H9 (cell line): ENCODE results near the gene CLIC3. TPM values are rescaled to one million over a fixed set of nuclear protein-coding genes. Genes with fewer than 3 reads are reported as not detected.

Experiments
- DNase-seq: peaks from one replicate; pipeline ENCODE4 v3.0.0-alpha.2; 2017
- H2AFZ ChIP-seq: one replicate; pipeline ENCODE4 v1.6.1; 2013; ENCODE audit warnings: mild to moderate bottlenecking, low read length, control low read depth, moderate library complexity
- H2AK5ac ChIP-seq: 2 replicates; pipeline ENCODE4 v1.6.1; 2013; ENCODE audit warnings: low read length, control low read depth, mixed read lengths; ENCODE audit not compliant: insufficient read length
- H2BK120ac ChIP-seq: one replicate; pipeline ENCODE4 v1.6.1; 2013; ENCODE audit warnings: low read depth, mild to moderate bottlenecking, low read length, control low read depth, inconsistent platforms; ENCODE audit not compliant: poor library complexity, severe bottlenecking
- H2BK12ac ChIP-seq: 2 replicates; pipeline ENCODE4 v1.6.1; 2013; ENCODE audit warnings: low read length, control low read depth, mixed read lengths, low read depth; ENCODE audit not compliant: insufficient read length
- H2BK15ac ChIP-seq: 2 replicates; pipeline ENCODE4 v1.6.1; 2013; ENCODE audit warnings: low read depth, low read length, control low read depth
- H2BK20ac ChIP-seq: one replicate; pipeline ENCODE4 v1.6.1; 2013; ENCODE audit warnings: low read depth, mild to moderate bottlenecking, low read length, control low read depth, inconsistent platforms; ENCODE audit not compliant: poor library complexity, severe bottlenecking
- H2BK5ac ChIP-seq: 2 replicates; pipeline ENCODE4 v1.6.1; 2013; ENCODE audit warnings: low read length, control low read depth, mixed read lengths; ENCODE audit not compliant: insufficient read length
- H3K14ac ChIP-seq: 2 replicates; pipeline ENCODE4 v1.6.1; 2013; ENCODE audit warnings: low read length, control low read depth; ENCODE audit not compliant: insufficient read depth
- H3K18ac ChIP-seq: 2 replicates; pipeline ENCODE4 v1.6.1; 2013; ENCODE audit warnings: low read depth, mild to moderate bottlenecking, mixed read lengths, low read length, control low read depth; ENCODE audit not compliant: insufficient read length
- H3K23ac ChIP-seq: 2 replicates; pipeline ENCODE4 v1.6.1; 2013; ENCODE audit warnings: low read length, control low read depth, mixed read lengths, low read depth; ENCODE audit not compliant: insufficient read length
- H3K23me2 ChIP-seq: 2 replicates; pipeline ENCODE4 v1.6.1; 2013; ENCODE audit warnings: low read depth, mild to moderate bottlenecking, mixed read lengths, low read length, control low read depth; ENCODE audit not compliant: insufficient read length, poor library complexity, severe bottlenecking
- H3K27ac ChIP-seq: 2 replicates; pipeline ENCODE4 v1.5.1; 2013; ENCODE audit warnings: low read length, control low read depth, mixed read lengths, low read depth; ENCODE audit not compliant: insufficient read length
- H3K27me3 ChIP-seq: 2 replicates; pipeline ENCODE4 v1.6.1; 2013; ENCODE audit warnings: low read length, control low read depth, inconsistent platforms; ENCODE audit not compliant: insufficient read depth
- H3K4ac ChIP-seq: 2 replicates; pipeline ENCODE4 v1.6.1; 2013; ENCODE audit warnings: low read depth, mild to moderate bottlenecking, control low read depth, inconsistent platforms, low read length, moderate library complexity
- H3K4me1 ChIP-seq: 2 replicates; pipeline ENCODE4 v1.6.1; 2013; ENCODE audit warnings: low read length, control low read depth, inconsistent platforms; ENCODE audit not compliant: insufficient read depth
- H3K4me2 ChIP-seq: 2 replicates; pipeline ENCODE4 v1.6.1; 2013; ENCODE audit warnings: low read length, control low read depth, mixed read lengths; ENCODE audit not compliant: insufficient read length, insufficient read depth
- H3K56ac ChIP-seq: 2 replicates; pipeline ENCODE4 v1.6.1; 2013; ENCODE audit warnings: low read depth, mild to moderate bottlenecking, mixed read lengths, low read length, control low read depth; ENCODE audit not compliant: insufficient read length
- H3K79me1 ChIP-seq: 2 replicates; pipeline ENCODE4 v1.6.1; 2013; ENCODE audit warnings: low read depth, mild to moderate bottlenecking, moderate library complexity, low read length, control low read depth, inconsistent platforms; ENCODE audit not compliant: insufficient read depth, poor library complexity, severe bottlenecking
- H3K79me2 ChIP-seq: 2 replicates; pipeline ENCODE4 v1.6.1; 2013; ENCODE audit warnings: low read length, control low read depth, inconsistent platforms; ENCODE audit not compliant: insufficient read depth
- H3K9ac ChIP-seq: 2 replicates; pipeline ENCODE4 v1.6.1; 2013; ENCODE audit warnings: low read length, control low read depth, mixed read lengths; ENCODE audit not compliant: insufficient read length; ENCODE audit errors: extremely low read depth
- H3K9me3 ChIP-seq: one replicate; pipeline ENCODE4 v1.6.1; 2013; ENCODE audit warnings: low read depth, low read length, inconsistent platforms; ENCODE audit not compliant: control insufficient read depth
- H3T11ph ChIP-seq: one replicate; pipeline ENCODE4 v1.6.1; 2013; ENCODE audit warnings: mild to moderate bottlenecking, low read length, control low read depth, inconsistent platforms
- H4K20me1 ChIP-seq: one replicate; pipeline ENCODE4 v1.6.1; 2013; ENCODE audit not compliant: control insufficient read depth, insufficient read length, insufficient read depth
- H4K5ac ChIP-seq: 2 replicates; pipeline ENCODE4 v1.6.1; 2013; ENCODE audit warnings: low read depth, mild to moderate bottlenecking, mixed read lengths, low read length, control low read depth; ENCODE audit not compliant: insufficient read length
- H4K8ac ChIP-seq: replicated peaks from 2 replicates; pipeline ENCODE4 v1.6.1; 2013; ENCODE audit warnings: low read length, control low read depth, mixed read lengths, low read depth; ENCODE audit not compliant: insufficient read length
- H4K91ac ChIP-seq: 2 replicates; pipeline ENCODE4 v1.6.1; 2013; ENCODE audit warnings: low read depth, mild to moderate bottlenecking, moderate library complexity, mixed read lengths, low read length, control low read depth; ENCODE audit not compliant: insufficient read length
- H3K27ac Mint-ChIP-seq, 3 experiments: 2 replicates in 2 of 3; 3 replicates in 1 of 3; pipeline ENCODE4 v1.8.0; 2020 to 2021; ENCODE audit warnings: mixed read lengths in 3 of 3, mild to moderate bottlenecking in 1 of 3, moderate library complexity in 1 of 3
- H3K27me3 Mint-ChIP-seq: 2 replicates; pipeline ENCODE4 v1.8.0; 2021; ENCODE audit warnings: low read depth, mild to moderate bottlenecking, moderate library complexity, mixed read lengths
- H3K36me3 Mint-ChIP-seq, 3 experiments: 2 replicates in 2 of 3; 3 replicates in 1 of 3; pipeline ENCODE4 v1.8.0; 2020 to 2021; ENCODE audit warnings: low read depth in 3 of 3, mixed read lengths in 3 of 3; ENCODE audit not compliant: insufficient read depth in 1 of 3
- H3K4me1 Mint-ChIP-seq, 2 experiments: 2 replicates each; pipeline ENCODE4 v1.8.0; 2020; ENCODE audit warnings: mixed read lengths in 2 of 2
- H3K4me3 Mint-ChIP-seq, 2 experiments: 2 replicates in 1 of 2; 3 replicates in 1 of 2; pipeline ENCODE4 v1.8.0; 2020 to 2021; ENCODE audit warnings: mild to moderate bottlenecking in 2 of 2, mixed read lengths in 2 of 2, moderate library complexity in 1 of 2
- H3K9me3 Mint-ChIP-seq, 2 experiments: 2 replicates in 1 of 2; 3 replicates in 1 of 2; pipeline ENCODE4 v1.8.0; 2020; ENCODE audit warnings: mild to moderate bottlenecking in 2 of 2, mixed read lengths in 2 of 2, moderate library complexity in 1 of 2
- WGBS: extraction: QIAGEN DNeasy Blood & Tissue Kit; methylation state at CpG from one replicate; pipeline ENCODE4 v1.1.7; 2013; ENCODE audit warnings: missing lambda C conversion rate, low lambda C conversion rate, mixed read lengths; ENCODE audit not compliant: insufficient read length; ENCODE audit errors: extremely low coverage; 5-methylcytosine and 5-hydroxymethylcytosine counted together
- total RNA-seq: library from RNA; stranded (reverse); gene quantifications from 2 replicates; pipeline ENCODE4 v1.2.1, GENCODE V29; 2021
- TF ChIP-seq, protein P1 (sequence below): fragments of 200-600 bp; sonication (generic); conservative IDR thresholded peaks from 3 replicates; pipeline ENCODE4 v1.8.0; 2021; ENCODE audit warnings: antibody characterized with exemption, mild to moderate bottlenecking

The CLIC3 gene
- total RNA-seq, 1 experiment from 2014 or later: 0.31 TPM

DNA sequence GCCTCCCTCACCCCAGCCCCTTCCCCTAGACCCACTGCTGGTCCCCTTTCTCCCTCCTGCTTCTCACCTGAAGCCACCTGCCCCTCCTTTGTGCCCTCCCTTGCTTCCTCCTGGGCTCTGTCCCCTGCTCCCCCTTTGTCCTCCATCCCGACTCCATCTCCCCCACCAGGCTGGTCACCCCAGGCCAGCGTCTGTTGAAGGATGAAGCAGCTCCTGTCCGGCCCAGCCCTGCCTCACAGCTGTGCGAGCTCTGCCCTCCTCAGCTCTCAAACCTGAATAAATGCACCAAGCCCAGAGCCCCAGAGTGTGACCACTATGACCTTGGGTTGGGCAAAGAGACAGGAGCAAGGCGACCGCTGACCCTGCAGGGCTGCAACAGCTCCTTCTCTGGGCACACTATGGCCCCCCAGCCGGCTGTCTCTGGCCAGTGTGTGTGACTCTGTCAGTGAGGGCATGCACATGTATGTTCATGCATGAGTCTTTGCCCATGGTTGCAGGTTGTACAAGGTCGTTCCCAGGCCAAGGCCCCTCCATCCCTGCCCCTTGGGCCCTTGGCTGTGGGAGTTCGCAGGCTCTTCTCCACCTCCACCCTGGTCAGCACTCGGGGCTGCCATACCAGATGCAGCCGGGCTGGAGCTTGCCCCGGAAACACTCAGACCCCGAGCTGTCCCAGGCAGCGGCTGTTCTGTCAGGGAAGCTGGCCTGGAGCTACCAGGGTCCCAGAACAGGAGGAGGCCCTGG is 41.0 kb downstream of the CLIC3 start:
- no peaks in the 10 kb centered on the region for H3K23me2 ChIP-seq
- H3K79me1 ChIP-seq: no peaks in the 10 kb centered on the region
- no peak overlapping the region for H3T11ph ChIP-seq
- H4K5ac ChIP-seq: no peak overlapping the region
- no peak overlapping the region for H3K9ac ChIP-seq
- H2AK5ac ChIP-seq: no peak overlapping the region
- no peak overlapping the region for H3K4me2 ChIP-seq
- H2BK120ac ChIP-seq: no peak overlapping the region
- H3K27me3 ChIP-seq: no peaks in the 10 kb centered on the region
- no peak overlapping the region for H3K27ac ChIP-seq
- no peak overlapping the region for H2AFZ ChIP-seq
- no peak overlapping the region for H2BK12ac ChIP-seq
- no CpG with 5 or more reads among the region's 14 CpGs for WGBS
- no peak overlapping the region for H2BK5ac ChIP-seq
- no peak overlapping the region for H4K91ac ChIP-seq
- no peak overlapping the region; the same call in 1 of the 2 replicates for H3K14ac ChIP-seq
- H3K18ac ChIP-seq: no peak overlapping the region
- H4K20me1 ChIP-seq: peaks cover 2% of the 10 kb centered on the region
- no peak overlapping the region for H3K27ac Mint-ChIP-seq
- H3K4me1 ChIP-seq: no peaks in the 10 kb centered on the region
- H2BK15ac ChIP-seq: no peak overlapping the region
- no peak overlapping the region for H3K4ac ChIP-seq
- H3K36me3 Mint-ChIP-seq: no peaks in the 10 kb centered on the region; a peak in 1 of 7 replicates
- no peak overlapping the region for H3K4me3 Mint-ChIP-seq
- H3K79me2 ChIP-seq: no peaks in the 10 kb centered on the region
- no peak overlapping the region for H3K23ac ChIP-seq
- H3K27me3 Mint-ChIP-seq: peaks cover 8% of the 10 kb centered on the region
- no peak for DNase-seq
- no peak overlapping the region for H2BK20ac ChIP-seq
- H3K4me1 Mint-ChIP-seq: 0 out of 4 replicates have a peak, but pooled peaks cover 0 to 2% of the 10 kb centered on the region in 2 experiments
- no peak overlapping the region for H3K56ac ChIP-seq
- TF ChIP-seq, protein P1, sequence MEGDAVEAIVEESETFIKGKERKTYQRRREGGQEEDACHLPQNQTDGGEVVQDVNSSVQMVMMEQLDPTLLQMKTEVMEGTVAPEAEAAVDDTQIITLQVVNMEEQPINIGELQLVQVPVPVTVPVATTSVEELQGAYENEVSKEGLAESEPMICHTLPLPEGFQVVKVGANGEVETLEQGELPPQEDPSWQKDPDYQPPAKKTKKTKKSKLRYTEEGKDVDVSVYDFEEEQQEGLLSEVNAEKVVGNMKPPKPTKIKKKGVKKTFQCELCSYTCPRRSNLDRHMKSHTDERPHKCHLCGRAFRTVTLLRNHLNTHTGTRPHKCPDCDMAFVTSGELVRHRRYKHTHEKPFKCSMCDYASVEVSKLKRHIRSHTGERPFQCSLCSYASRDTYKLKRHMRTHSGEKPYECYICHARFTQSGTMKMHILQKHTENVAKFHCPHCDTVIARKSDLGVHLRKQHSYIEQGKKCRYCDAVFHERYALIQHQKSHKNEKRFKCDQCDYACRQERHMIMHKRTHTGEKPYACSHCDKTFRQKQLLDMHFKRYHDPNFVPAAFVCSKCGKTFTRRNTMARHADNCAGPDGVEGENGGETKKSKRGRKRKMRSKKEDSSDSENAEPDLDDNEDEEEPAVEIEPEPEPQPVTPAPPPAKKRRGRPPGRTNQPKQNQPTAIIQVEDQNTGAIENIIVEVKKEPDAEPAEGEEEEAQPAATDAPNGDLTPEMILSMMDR: no peak
- H4K8ac ChIP-seq: no peak overlapping the region
- H3K9me3 ChIP-seq: no peaks in the 10 kb centered on the region
- H3K9me3 Mint-ChIP-seq: peaks cover 6% of the 10 kb centered on the region in 2 experiments; a peak in 4 of 5 replicates
